ENCODE measurements around the gene SMARCB1. TPM values are rescaled to one million over a fixed set of nuclear protein-coding genes. Genes with fewer than 3 reads are reported as not detected.

Gene SMARCB1
- total RNA-seq, 4 donors from 2014 or later = 37.8 to 61.0 (median 47.7) TPM

- intact Hi-C loops (cut with DNase I) = no loop called here
- no peak for DNase-seq
- Histone ChIP-seq H3K4me3 (peak overlapping the region; percentile 34 to 71 (median 48)), H3K27ac (peak overlapping the region in 3 of 4 donors; percentile 62 to 71 (median 70)), H3K9me3 (no peaks in the 10 kb centered on the region), H3K36me3 (no peaks in the 10 kb centered on the region), H3K4me1 (peaks cover 16 to 73% (median 42%) of the 10 kb centered on the region in 3 donors), H3K27me3 (no peaks in the 10 kb centered on the region)
- TF ChIP-seq, protein P1, sequence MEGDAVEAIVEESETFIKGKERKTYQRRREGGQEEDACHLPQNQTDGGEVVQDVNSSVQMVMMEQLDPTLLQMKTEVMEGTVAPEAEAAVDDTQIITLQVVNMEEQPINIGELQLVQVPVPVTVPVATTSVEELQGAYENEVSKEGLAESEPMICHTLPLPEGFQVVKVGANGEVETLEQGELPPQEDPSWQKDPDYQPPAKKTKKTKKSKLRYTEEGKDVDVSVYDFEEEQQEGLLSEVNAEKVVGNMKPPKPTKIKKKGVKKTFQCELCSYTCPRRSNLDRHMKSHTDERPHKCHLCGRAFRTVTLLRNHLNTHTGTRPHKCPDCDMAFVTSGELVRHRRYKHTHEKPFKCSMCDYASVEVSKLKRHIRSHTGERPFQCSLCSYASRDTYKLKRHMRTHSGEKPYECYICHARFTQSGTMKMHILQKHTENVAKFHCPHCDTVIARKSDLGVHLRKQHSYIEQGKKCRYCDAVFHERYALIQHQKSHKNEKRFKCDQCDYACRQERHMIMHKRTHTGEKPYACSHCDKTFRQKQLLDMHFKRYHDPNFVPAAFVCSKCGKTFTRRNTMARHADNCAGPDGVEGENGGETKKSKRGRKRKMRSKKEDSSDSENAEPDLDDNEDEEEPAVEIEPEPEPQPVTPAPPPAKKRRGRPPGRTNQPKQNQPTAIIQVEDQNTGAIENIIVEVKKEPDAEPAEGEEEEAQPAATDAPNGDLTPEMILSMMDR (IDR thresholded peaks at IDR 0.05) = no peak
- 21 to 32% methylated on average over 2 to 3 of the region's 6 CpGs for WGBS, 2 donors
Measured at GRCh38 chr22:23772315-23772648, 14.5 kb upstream of the SMARCB1 start.

- peak within 1 kb of the TSS; percentile 34 to 71 (median 48) for H3K4me3 ChIP-seq
- TF ChIP-seq, protein P1 (IDR thresholded peaks at IDR 0.05) = no peak
- peak in 1 of 4 donors; percentile 10 for TF ChIP-seq POLR2A (IDR thresholded peaks at IDR 0.05)
- peak within 1 kb of the TSS in 3 of 4 donors; percentile 62 to 71 (median 70) for H3K27ac ChIP-seq
- H3K36me3 ChIP-seq = no peaks in the 10 kb centered on the region
- intact Hi-C loops (cut with DNase I) = no loop called here
- 30 to 46% methylated on average over 2 to 6 of the region's 79 CpGs for WGBS, 2 donors
- H3K9me3 ChIP-seq = no peaks in the 10 kb centered on the region
- no peak for DNase-seq
- H3K27me3 ChIP-seq = no peaks in the 10 kb centered on the region
- H3K4me1 ChIP-seq = peaks cover 16 to 71% (median 42%) of the 10 kb centered on the region in 3 donors
Measured at GRCh38 chr22:23772649-23773473, 13.9 kb upstream of the SMARCB1 start, which contains the start of gene MMP11. TSS of gene MMP11 (plus strand) at chr22:23772849. CDS start at chr22:23772871, 22 bp downstream.

DNA sequence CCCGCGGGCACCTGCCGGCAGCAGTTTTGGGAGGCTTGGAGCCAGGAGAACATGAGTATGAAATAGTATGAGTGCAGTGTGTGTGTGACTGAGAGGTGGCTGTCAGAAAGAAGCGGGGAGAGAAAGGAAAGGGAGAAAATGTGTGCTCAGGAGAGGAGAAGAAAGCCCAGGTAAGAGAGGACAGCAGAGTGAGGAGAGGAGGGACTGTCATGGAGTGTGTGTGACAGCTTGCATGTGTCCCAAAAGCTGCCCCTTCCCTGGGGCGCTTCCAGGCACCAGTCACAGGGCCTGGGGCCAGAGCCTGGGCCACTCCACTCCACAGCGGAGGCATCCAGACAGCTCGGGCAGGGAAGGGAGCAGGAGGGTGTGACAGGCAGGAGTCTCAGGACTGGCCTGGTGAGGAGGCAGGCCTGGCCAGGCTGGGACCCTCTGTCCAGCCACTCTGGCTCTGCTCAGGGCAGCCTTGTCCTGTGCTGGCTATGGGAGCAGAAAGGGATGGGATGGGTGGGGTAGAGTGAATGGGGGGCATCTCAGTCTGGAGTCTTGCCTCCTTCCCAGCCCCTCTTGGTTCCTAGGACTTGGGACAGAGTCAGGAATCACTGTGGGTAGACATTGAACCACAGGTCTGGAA is 13.2 kb upstream of the SMARCB1 start:
- Histone ChIP-seq H3K9me3 (no peaks in the 10 kb centered on the region), H3K27me3 (no peaks in the 10 kb centered on the region), H3K4me3 (peak overlapping the region in 2 of 4 donors; percentile 53 to 71), H3K36me3 (no peaks in the 10 kb centered on the region), H3K27ac (peak overlapping the region in 1 of 4 donors; percentile 10), H3K4me1 (peaks cover 13 to 63% (median 39%) of the 10 kb centered on the region in 3 donors)
- no peak for DNase-seq
- TF ChIP-seq, protein P1 (IDR thresholded peaks at IDR 0.05) = no peak
- TF ChIP-seq POLR2A (IDR thresholded peaks at IDR 0.05) = no peak
- intact Hi-C loops (cut with DNase I) = no loop called here
- WGBS, 2 donors = 56 to 61% methylated on average over 6 to 7 of the region's 7 CpGs

- Histone ChIP-seq H3K4me1 (peaks cover 9 to 56% (median 33%) of the 10 kb centered on the region in 3 donors), H3K4me3 (no peak overlapping the region), H3K27me3 (no peaks in the 10 kb centered on the region), H3K27ac (peak overlapping the region in 1 of 4 donors; percentile 49), H3K9me3 (no peaks in the 10 kb centered on the region), H3K36me3 (no peaks in the 10 kb centered on the region)
- intact Hi-C loops (cut with DNase I) = no loop called here
- no peak for DNase-seq
- TF ChIP-seq POLR2A (IDR thresholded peaks at IDR 0.05) = no peak
- TF ChIP-seq, protein P1 (IDR thresholded peaks at IDR 0.05) = no peak
- 78 to 79% methylated on average over 1 to 11 of the region's 12 CpGs for WGBS, 2 donors
Measured at GRCh38 chr22:23774114-23774921, 12.4 kb upstream of the SMARCB1 start.
